Activated CD8-positive, alpha-beta memory T cell treated with anti-CD3 and anti-CD28 coated beads for 36 hours (primary cell): Measurements from ENCODE around the gene CARD11. TPM values are rescaled to one million over a fixed set of nuclear protein-coding genes. Genes with fewer than 3 reads are reported as not detected.

ENCODE experiments used
- CTCF ChIA-PET: fragments of 350-600 bp; sonication (Branson Sonifier 250); formaldehyde crosslinking; loops from one replicate; lab custom pipeline; 2021; ENCODE audit warnings: antibody characterized with exemption; lab: Charles Lee
- POLR2A ChIA-PET: fragments of 350-600 bp; sonication (Branson Sonifier 250); formaldehyde crosslinking; loops from one replicate; lab custom pipeline; 2021; ENCODE audit warnings: antibody characterized with exemption; lab: Charles Lee
- total RNA-seq, 2 experiments: library from RNA; stranded (reverse); gene quantifications; one replicate each; pipeline ENCODE4 v1.2.3, GENCODE V29; 2021

The CARD11 gene
- total RNA-seq, 2 experiments from 2014 or later = 82.5 to 85.4 TPM

DNA sequence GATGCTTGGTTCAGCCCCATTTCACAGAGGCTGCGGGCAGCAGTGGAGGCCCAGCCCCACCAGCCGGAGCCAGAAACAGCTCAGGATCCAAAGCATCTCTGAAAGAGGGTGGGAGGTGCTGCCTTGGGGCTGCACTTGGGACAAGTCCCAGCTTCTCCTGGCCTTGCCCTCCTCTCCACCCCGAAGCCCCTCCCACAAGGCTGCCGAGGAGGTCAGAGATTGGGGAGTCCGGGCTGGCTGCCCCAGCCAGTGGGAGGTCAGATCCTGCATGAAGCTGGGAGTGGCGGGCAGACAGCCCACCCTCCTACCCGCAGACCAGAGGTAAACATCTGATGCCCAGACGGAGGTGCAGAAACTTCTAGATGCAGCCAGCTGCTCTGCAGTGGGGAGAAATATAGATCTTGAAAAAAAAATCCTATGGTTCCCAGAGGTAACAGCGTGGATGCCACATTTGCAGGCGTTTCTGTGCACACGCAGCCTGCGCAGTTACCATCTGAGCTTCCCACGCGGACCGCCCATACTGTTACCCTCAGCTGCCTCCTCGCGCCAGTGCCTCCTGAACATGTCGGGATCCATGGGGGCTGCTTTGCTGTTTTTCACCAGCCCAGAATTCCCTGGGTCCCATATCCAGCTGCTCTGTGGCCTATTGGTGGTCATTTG, 162.7 kb downstream of the CARD11 start:
- ChIA-PET CTCF (interaction anchor here (0.6 kb wide), 1 partner anchor 122 kb away, joined by 3 read pairs; no protein-coding TSS in a partner anchor), POLR2A (no interaction called here)

DNA sequence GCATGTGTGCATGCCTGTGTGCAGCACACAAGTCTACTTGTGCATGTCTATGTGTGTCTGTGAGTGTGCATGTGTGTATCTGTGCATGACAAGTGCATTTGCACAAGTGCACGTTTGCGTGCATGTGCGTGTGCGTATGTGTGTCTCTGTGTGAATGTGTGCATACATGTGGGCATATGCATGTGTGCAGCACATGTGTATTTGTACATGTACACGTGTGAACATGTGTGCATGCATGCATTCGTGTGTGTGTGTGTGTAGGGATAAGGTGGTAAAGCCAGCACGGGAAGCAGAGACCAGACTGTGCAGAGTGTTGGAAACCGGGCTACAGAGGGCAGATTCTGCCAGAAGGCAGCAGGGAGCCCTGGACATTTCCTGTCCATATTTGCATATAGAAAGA, 163.6 kb downstream of the CARD11 start:
- ChIA-PET CTCF (no interaction called here), POLR2A (no interaction called here)

DNA sequence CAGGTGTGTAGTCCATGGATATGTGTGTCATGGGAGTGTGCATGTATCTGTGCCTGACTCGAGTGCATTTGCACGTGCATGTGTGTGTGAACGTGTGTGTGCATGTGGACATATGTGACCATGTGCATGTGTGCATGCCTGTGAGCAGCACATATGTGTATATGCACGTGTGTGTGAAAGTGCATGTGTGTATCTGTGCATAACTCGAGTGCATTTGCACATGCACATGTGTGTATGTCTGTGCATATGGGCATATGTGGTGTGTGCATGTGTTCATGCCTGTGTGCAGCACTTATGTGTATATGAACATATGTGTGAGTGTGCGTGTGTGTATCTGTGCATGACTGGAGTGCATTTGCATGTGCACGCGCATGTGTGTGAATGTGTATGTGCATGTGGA, 164.3 kb downstream of the CARD11 start:
- ChIA-PET POLR2A (no interaction called here), CTCF (no interaction called here)

DNA sequence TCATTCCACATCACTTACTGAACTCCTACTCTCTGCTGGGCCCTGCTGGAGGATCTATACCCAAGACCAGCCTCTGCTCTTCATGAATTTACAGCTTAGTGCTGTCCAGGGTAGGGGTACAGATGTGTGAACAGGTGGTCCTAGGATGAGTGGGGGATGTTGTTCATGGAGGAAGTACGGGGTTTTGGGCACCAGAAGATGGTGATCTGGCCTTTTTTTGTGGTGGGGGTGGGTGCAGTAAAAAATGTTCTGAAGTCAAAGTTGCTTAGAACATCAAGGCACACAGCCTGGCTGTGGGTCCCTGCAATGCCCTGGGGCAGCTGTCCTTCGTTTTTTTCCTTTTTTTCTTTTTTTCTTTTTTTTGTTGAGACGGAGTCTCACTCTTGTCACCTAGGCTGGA, 165.4 kb downstream of the CARD11 start:
- POLR2A ChIA-PET = no interaction called here
- CTCF ChIA-PET = interaction anchor here (1.2 kb wide), 1 partner anchor 13 kb away, joined by 4 read pairs; no protein-coding TSS in a partner anchor

DNA sequence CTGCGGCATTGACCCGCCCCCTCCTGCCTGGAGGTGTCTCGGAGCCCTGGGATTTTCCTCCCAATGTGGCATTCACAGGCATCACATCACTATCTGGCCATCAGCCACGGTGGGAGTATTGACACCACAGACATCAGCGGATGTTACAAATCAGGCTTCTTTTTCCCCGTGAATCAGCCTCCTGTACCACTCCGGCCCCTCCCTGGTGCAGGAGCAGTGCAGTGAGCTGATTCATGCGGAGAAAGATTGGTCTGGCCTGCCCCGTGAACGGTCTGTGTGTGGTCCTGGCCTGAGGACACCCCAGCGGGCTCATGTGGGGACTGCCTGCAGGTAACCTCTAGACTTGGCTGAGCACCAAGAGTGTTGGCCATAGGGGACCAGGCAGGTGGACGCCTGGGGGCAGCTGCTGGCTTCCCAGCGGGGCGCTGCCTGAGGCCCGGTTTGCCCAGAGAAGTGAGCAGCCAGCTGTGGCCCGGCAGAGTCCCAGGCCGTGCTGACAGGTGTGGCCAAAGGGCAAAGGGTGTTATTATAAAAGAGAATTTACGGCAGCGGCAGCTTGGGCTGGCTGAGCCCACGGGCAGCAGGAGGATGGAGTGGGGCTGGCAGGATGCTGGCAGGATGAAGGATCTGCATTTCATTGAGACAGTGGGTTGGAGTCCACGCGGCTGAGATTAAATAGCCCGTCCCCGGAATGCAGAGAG, 167.5 kb downstream of the CARD11 start:
- POLR2A ChIA-PET = no interaction called here

DNA sequence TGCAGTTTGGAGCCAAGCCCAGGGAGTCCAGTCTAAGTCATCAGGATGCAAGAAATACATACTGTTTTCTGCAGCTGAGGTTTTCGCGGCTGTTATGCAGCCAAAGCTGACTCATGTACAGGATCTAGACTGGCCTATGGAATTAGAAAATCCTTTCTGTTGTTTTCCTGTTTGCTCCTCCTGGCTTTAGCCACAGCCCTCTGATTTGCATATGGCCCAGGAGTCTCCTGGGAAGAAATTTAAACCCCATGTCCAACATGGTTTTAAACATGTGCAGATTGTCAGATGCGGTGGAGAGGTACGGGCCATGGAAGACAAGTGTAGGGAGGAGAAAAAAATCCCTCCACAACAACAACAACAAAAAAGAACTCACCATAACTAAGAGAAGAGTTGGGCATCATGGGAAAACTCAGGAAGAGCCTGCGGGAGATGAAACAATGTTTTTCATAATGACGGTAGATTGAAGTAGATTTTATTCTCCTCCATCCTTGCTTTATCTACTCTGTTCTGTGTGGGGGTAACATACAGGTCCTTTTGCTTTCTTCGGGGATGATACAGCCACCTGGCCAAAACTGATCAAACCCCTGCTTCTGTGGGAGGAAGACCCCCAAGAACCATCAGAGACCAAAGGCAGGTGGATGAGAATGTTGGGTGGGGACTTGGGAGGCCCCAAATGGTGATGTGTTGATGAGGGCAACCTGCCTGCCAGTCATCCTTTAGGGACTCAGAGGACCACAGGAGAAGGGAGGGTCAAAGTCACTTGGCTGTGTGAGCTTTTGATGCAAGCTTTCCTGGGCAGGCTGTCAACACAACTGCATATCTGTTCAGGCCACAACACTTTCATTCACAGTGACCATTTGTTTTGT, 169.7 kb downstream of the CARD11 start:
- ChIA-PET POLR2A (no interaction called here), CTCF (interaction anchor here (1.5 kb wide), 1 partner anchor 9 kb away, joined by 5 read pairs; no protein-coding TSS in a partner anchor)

More for the DNA sequence above, 167.5 kb downstream of the CARD11 start:
- CTCF ChIA-PET = no interaction called here

DNA sequence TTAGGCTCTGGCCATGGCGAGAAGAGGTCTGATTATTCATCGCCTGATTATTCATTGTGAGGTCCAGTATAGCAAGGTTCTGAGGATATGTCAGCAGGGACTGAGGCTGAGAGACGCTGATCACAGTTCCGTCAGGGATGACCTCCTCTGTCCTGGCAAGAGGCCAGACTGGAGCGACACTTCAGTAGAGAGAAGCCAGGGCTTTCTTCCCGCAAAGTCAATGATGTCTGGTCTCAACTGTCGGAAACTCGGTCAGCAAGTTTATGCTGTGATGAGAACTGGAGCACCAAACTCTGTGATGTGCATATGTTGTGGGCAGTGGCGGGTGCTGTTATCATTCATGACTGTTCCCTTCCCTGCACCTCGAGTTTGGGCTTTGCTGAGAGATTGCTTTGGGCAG, 170.5 kb downstream of the CARD11 start:
- CTCF ChIA-PET = no interaction called here
- POLR2A ChIA-PET = no interaction called here

DNA sequence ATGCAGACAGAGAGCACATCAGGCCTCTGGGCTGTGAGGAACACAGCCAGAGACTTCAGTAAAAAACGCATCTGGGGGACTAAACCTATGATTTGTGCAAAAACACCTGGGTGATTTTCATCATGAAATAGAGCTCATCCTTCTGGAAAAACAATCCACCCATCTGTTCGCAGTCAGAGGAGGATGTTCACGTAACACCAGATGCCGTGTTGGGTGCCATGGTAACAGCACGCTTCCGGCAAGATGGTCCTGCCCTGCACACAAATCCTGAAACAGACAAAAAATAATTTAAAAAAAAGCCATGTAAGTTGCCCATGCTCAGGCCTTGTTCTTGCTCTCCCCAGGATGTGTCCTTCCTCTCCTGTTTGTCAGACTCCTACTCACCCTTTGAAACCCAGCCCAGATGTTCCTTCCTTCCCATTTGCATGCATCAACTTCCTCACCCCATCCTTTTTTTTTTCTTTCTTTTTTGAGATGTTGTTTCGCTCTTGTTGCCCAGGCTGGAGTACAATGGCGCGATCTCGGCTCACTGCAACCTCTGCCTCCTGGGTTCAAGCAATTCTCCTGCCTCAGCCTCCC, 171.3 kb downstream of the CARD11 start:
- ChIA-PET POLR2A (no interaction called here), CTCF (no interaction called here)

DNA sequence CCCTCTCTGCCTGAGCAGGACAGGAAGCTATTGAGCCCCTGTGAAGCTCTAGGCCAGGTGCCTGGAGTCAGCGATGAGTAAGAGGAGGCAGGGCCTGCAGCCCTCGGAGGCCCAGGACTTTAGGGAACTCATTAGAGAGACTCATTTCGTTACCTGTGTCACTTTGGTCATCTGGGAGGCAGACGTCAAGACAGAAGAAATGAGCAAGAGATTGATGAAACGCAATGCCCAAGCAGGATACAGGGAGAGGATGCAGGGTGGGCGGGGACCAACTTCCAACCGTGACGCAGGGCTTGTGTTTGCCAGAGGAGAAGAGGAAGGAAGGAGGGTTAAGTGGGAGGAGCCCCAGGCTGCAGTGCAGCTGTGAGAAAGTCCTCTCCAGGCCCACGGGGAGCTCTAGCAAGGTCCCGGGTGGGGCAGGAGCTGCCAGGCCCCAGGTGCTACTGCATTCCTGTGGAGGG, 173.2 kb downstream of the CARD11 start:
- ChIA-PET CTCF (no interaction called here), POLR2A (interaction anchor here (0.7 kb wide), 1 partner anchor 19 kb away, joined by 3 read pairs; no protein-coding TSS in a partner anchor)

DNA sequence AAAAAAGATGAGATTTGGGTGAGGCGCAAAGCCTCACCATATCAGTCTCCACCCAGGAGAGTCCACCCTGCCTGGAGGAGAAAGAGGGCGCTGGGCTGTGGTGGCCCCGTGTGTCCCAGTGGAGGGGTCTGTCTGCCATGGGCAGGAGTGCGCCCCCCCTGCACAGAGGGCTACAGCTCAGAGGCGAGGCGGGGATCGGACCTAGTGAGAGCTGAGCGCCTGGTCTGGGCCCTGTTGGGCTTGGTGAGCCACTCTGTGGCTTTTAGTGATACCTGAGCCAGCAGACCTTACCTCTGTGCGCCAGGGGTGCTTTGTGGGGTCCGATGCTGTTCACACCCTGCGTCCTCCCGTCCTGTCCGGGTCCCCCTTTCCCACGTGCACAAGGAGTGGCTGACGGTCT, 173.7 kb downstream of the CARD11 start:
- POLR2A ChIA-PET = interaction anchor here (0.7 kb wide), 1 partner anchor 18 kb away, joined by 3 read pairs; no protein-coding TSS in a partner anchor
- CTCF ChIA-PET = no interaction called here

DNA sequence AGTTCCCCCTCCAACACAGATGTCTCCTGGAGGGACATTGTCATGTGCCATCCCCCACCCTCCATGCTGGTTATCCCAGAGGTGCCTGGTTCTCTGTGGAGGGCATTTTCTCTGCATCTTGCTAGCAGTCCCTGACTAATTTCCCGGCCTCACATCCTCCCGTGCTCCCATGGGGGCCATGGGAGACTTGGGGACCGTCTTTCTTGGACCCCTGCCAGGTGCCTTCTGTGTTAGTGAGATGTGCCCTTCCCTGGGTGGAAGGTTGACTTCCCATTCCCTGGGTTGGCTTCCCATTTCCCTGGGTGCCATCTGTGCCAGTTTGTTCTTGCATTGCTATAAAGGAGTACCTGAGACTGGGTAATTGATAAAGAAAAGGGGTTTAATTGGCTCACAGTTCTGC, 177.1 kb downstream of the CARD11 start:
- CTCF ChIA-PET = interaction anchor here (1.3 to 1.5 kb wide), 3 partner anchors 15 to 436 kb away, joined by 3 read pairs; no protein-coding TSS in a partner anchor
- POLR2A ChIA-PET = no interaction called here

DNA sequence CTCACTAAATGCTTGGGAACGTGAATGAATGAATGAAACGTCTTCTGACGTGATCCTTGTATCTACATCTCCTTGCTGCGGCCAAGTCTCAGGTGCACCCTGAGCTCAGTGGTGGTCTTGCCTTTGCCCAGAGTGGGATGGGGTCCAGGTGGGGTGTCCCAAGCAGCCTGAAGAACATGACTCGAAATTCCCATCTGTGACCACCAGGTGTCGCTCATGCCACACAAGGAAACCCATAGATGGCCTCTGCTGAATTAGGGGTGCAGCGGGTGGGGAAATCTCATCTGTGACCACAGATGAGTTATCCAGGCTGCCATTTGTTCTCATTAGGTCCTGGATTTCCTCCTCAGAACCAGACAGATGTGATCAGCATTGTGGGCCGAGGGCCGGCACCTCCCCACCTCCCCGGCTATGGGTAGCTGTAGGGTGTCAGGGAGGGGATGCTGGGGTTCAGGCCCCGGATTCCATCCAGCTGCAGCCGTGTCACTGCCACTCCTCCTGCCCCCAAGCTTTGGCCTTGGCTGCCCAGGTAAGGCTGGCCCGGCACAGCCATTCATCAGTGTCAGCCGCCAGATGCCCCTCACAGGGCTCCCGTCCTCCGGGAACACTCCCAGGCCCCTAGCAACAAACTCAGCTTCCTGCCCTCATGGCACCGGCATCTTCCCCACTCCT, 178.5 kb downstream of the CARD11 start:
- POLR2A ChIA-PET = no interaction called here
- CTCF ChIA-PET = interaction anchor here (0.6 to 2.6 kb wide), 34 partner anchors 9 to 1029 kb away, joined by 3 to 13 read pairs (median 4); no protein-coding TSS in a partner anchor

DNA sequence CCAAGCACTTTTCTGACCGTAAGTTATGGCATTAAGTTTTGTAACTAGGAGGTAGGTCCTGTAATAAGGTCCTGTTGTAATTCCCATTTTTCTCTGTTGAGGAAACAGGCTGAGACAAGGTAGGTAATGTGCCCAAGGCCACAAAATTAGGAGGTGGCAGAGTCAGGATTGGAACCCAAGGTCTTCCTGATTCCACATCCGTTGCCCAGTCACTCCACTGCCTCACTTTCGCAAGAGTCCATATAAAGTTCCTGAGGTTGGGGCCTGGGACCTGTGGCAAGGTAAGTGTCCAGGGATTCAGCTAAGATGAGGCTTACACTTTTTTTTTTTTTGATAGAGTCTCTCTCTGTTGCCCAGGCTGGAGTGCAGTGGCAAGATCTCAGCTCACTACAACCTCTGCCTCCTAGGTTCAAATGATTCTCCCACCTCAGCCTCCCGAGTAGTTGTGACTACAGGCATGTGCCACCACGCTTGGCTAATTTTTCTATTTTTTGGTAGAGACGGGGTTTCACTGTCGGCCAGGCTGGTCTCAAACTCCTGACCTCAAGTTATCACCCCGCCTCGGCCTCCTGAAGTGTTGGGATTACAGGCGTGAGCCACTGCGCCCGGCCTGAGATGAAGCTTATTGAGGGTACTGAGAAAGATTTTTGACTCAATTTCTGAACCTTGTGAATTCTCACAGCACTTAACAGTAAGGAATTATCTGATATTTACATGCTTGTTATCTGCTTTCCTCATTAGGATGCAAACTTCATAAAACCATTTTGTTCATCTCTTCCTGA, 179.3 kb downstream of the CARD11 start:
- CTCF ChIA-PET = interaction anchor here (0.6 to 2.6 kb wide), 25 partner anchors 10 to 556 kb away, joined by 3 to 13 read pairs (median 4); no protein-coding TSS in a partner anchor
- POLR2A ChIA-PET = interaction anchor here (0.6 kb wide), 1 partner anchor 228 kb away, joined by 4 read pairs; no protein-coding TSS in a partner anchor

DNA sequence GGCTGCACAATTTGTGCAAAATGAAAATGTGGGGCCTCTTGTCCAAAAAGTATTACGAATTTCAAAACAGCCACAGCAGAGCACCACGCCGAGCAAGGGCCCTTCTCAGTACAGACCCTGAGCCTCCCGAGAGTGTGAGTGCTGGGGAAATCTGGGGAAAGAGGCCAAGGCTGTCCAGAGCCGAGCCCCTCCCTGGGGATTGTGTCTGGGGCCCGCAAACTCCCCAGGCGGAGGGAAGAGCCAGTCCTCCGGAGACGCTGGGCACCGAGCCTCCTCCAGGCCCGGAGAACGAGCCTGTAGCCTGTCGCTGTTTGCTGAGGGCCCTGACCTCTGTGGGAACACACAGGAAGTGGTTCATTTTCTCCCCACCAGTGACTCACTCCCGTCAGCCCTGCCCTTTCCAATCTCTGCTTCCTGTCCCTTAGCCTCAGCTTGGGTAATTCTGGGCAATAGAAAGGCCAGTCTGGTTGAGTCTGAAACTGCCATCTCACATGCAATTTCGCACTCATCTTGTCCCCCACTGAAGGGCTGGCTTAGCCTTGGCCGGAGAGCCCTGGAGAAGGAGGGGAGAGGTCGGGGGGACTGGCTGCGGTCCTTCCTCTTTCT, 180.1 kb downstream of the CARD11 start:
- ChIA-PET CTCF (interaction anchor here (0.9 to 2.6 kb wide), 11 partner anchors 10 to 556 kb away, joined by 3 to 13 read pairs (median 3); no protein-coding TSS in a partner anchor), POLR2A (interaction anchor here (0.6 kb wide), 1 partner anchor 229 kb away, joined by 4 read pairs; no protein-coding TSS in a partner anchor)

DNA sequence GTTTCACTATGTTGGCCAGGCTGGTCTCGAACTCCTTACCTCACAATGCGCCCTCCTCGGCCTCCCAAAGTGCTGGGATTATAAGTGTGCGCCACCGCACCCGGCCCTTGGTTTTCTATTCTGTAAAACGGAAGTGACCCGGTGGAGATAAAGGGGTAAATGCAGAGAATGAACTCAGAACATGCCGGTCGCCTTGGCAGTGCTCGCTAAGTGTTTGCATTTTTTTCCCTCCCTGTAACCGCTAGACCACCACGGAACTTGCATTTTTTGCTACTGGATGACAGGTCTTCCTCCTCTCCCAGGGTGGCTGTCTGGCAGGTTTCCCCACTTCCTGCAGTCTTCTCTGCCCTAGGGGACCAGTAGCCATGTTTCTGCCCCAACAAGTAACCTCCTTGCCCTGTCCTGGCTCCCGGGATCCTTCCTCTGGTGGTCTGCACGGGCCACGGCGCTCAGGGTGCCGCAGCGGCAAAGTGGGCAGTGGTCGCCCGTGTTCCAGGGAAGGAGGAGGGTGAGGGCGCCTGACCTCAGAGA, 180.8 kb downstream of the CARD11 start:
- POLR2A ChIA-PET = no interaction called here
- CTCF ChIA-PET = no interaction called here

DNA sequence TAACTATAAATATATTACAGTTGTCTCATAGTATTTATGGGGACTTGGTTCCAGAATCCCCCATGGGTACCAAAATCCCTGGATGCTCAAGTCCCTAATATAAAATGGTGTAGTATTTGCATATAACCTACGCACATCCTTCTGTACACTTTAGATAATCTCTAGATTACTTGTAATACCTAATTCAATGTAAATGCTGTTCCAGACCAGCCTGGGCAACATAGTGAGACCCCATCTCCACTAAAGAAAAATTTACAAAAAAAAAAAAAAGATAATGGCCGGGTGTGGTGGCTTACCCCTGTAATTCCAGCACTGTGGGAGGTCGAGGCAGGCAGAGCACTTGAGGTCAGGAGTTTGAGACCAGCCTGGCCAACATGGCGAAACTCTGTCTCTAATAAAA, 182.2 kb downstream of the CARD11 start:
- CTCF ChIA-PET = no interaction called here
- POLR2A ChIA-PET = no interaction called here

DNA sequence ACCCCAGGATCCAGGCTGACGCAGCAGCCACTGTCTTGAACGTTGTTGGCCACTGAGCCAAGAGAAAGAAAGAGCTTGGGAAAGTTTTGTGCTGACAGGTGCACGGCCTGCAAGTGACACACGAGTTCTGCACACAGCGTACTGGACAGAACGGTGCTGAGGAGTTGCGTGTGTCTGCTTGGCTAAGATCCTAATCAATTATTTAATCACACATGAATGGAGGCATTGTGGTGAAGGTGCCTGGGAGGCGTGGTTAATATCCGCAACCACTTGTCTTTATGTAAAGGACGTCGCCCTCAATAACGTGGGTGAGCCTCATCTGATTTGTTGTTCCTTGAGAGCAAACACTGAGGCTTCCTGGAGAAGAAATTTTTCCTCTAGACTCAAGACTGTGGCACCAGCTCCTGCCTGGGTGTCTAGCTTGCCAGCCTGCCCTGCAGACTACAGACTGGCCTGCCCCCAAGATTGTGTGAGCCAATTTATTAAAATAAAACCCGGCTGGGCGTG, 183.0 kb downstream of the CARD11 start:
- POLR2A ChIA-PET = no interaction called here
- CTCF ChIA-PET = no interaction called here
